ENCODE measurements around the gene TMEM273.

DNA sequence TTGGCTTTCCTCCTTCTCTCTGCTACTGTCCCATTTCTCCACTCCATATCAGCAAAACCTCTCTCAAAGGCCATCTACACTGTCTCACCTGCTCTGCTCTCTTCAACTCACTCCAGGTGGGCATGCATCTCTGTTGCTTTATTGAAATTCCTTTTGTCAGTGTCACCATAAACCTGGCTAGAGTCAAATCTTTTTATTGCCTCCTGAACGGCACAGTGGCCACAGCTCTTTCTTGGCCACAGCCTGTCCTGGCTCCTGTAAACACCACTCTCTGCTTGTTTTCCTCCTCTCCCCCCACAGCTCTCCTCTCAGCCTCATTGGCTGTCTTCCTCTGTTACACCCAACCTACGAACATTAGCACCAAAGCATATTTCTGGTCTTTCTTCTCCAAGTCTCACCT lies 31.1 kb upstream of the TMEM273 start:
- TF ChIP-seq, protein P1, sequence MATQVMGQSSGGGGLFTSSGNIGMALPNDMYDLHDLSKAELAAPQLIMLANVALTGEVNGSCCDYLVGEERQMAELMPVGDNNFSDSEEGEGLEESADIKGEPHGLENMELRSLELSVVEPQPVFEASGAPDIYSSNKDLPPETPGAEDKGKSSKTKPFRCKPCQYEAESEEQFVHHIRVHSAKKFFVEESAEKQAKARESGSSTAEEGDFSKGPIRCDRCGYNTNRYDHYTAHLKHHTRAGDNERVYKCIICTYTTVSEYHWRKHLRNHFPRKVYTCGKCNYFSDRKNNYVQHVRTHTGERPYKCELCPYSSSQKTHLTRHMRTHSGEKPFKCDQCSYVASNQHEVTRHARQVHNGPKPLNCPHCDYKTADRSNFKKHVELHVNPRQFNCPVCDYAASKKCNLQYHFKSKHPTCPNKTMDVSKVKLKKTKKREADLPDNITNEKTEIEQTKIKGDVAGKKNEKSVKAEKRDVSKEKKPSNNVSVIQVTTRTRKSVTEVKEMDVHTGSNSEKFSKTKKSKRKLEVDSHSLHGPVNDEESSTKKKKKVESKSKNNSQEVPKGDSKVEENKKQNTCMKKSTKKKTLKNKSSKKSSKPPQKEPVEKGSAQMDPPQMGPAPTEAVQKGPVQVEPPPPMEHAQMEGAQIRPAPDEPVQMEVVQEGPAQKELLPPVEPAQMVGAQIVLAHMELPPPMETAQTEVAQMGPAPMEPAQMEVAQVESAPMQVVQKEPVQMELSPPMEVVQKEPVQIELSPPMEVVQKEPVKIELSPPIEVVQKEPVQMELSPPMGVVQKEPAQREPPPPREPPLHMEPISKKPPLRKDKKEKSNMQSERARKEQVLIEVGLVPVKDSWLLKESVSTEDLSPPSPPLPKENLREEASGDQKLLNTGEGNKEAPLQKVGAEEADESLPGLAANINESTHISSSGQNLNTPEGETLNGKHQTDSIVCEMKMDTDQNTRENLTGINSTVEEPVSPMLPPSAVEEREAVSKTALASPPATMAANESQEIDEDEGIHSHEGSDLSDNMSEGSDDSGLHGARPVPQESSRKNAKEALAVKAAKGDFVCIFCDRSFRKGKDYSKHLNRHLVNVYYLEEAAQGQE (IDR thresholded peaks at IDR 0.05; ENCODE audit: low read depth) = no peak
- TF ChIP-seq POLR2A (IDR thresholded peaks at IDR 0.05; ENCODE audit: borderline replicate concordance, extremely low read depth, insufficient read depth, insufficient read length) = no peak
- TF ChIP-seq, protein P2, sequence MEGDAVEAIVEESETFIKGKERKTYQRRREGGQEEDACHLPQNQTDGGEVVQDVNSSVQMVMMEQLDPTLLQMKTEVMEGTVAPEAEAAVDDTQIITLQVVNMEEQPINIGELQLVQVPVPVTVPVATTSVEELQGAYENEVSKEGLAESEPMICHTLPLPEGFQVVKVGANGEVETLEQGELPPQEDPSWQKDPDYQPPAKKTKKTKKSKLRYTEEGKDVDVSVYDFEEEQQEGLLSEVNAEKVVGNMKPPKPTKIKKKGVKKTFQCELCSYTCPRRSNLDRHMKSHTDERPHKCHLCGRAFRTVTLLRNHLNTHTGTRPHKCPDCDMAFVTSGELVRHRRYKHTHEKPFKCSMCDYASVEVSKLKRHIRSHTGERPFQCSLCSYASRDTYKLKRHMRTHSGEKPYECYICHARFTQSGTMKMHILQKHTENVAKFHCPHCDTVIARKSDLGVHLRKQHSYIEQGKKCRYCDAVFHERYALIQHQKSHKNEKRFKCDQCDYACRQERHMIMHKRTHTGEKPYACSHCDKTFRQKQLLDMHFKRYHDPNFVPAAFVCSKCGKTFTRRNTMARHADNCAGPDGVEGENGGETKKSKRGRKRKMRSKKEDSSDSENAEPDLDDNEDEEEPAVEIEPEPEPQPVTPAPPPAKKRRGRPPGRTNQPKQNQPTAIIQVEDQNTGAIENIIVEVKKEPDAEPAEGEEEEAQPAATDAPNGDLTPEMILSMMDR (IDR thresholded peaks at IDR 0.05 in 2 of 3, conservative IDR thresholded peaks at IDR 0.05 in 1 of 3; ENCODE audit: borderline replicate concordance in 1 of 3, insufficient read depth in 1 of 3, low read depth in 2 of 3, low read length in 2 of 3) = no peak
- no peak for TF ChIP-seq RAD21 (IDR thresholded peaks at IDR 0.05; ENCODE audit: low read depth)
- no peak for TF ChIP-seq JUND (IDR thresholded peaks at IDR 0.05)
- no peak for TF ChIP-seq YY1 (IDR thresholded peaks at IDR 0.05; ENCODE audit: extremely low read depth, insufficient replicate concordance, low read depth, low read length)
- TF ChIP-seq SP1 (IDR thresholded peaks at IDR 0.05; ENCODE audit: low read depth) = no peak
